Dendritic cell treated with granulocyte-macrophage colony-stimulating factor and Interleukin-4, amounts not matched to agents 40 ng/mL and 50 ng/mL, for 4 days (primary cell): ENCODE measurements around the gene LRGUK.
"Not testable (repeated sequence)": the region's sequence is repeated elsewhere in the genome, so short reads cannot be mapped to it uniquely, and the experiment has no call there.

ENCODE experiments used
- H3K27ac Mint-ChIP-seq: one replicate; pipeline ENCODE4 v1.8.0; 2022; ENCODE audit warnings: mild to moderate bottlenecking, mixed read lengths
- H3K27me3 Mint-ChIP-seq: one replicate; pipeline ENCODE4 v1.8.0; 2022; ENCODE audit warnings: mild to moderate bottlenecking, mixed read lengths
- H3K36me3 Mint-ChIP-seq: one replicate; pipeline ENCODE4 v1.8.0; 2022; ENCODE audit warnings: low read depth, mixed read lengths
- H3K4me1 Mint-ChIP-seq: one replicate; pipeline ENCODE4 v1.8.0; 2022; ENCODE audit warnings: low read depth, mixed read lengths
- H3K4me3 Mint-ChIP-seq: one replicate; pipeline ENCODE4 v1.8.0; 2022; ENCODE audit warnings: mild to moderate bottlenecking, moderate library complexity, mixed read lengths
- H3K9me3 Mint-ChIP-seq: one replicate; pipeline ENCODE4 v1.8.0; 2022; ENCODE audit warnings: mixed read lengths
- intact Hi-C: fragments of 100-400 bp; cut with micrococcal nuclease; formaldehyde crosslinking; loops from one replicate; pipeline ENCODE4 v1.15.0; 2022

The LRGUK gene, protein sequence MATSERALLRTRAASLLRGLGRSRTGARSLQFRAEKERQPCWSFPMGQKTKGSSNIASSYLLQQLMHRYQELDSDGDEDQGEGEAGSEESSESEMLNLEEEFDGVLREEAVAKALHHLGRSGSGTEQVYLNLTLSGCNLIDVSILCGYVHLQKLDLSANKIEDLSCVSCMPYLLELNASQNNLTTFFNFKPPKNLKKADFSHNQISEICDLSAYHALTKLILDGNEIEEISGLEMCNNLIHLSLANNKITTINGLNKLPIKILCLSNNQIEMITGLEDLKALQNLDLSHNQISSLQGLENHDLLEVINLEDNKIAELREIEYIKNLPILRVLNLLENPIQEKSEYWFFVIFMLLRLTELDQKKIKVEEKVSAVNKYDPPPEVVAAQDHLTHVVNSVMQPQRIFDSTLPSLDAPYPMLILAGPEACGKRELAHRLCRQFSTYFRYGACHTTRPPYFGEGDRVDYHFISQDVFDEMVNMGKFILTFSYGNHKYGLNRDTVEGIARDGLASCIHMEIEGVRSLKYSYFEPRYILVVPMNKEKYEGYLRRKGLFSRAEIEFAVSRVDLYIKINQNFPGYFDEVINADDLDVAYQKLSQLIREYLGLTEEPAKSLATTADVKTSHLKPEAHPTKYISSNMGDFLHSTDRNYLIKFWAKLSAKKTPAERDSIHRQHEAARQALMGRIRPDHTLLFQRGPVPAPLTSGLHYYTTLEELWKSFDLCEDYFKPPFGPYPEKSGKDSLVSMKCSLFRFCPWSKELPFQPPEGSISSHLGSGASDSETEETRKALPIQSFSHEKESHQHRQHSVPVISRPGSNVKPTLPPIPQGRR

DNA sequence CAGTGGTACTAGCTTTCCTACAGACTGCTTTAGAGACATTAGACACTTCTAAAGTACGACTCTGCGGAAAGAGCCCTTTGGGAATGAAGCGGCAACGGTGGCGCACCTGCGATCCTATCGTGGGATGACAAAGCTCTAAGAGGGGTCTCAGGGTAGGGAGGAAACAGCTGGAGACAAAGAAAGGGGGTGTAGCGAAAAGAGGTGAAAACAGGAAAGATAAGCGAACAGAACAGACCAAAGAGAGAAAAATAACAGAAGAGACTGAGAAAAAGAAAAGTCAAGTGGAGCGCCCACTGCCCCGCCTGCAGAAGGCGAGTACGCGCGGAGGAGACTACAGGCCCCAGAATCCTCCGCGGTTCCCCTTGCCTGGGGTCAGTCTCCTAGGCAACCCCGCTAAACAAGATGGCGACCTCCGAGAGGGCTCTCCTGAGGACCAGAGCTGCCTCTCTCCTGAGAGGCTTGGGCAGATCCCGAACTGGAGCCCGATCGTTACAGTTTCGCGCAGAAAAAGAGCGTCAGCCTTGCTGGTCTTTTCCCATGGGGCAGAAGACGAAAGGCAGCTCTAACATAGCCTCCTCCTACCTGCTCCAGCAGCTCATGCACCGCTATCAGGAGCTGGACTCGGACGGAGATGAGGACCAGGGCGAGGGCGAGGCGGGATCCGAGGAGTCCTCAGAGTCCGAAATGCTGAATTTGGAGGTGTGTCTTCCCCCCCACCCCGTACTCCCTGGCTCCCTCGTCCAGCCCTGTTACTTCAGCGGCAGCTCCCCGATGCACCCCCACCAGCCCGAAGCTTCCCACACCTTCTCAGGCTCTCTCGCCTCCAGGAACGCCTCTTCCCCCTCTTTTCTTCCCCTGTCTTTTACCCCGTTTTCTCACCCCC, at the start of gene LRGUK:
Gene LRGUK, plus strand, starts transcription at position 375 of the 883 bp plus-strand sequence. Its CDS starts 28 bp downstream, at position 403.
- Mint-ChIP-seq H3K36me3 (no peaks in the 10 kb centered on the region), H3K4me1 (peaks cover 32% of the 10 kb centered on the region), H3K9me3 (no peaks in the 10 kb centered on the region), H3K27ac (no peak within 1 kb of the TSS), H3K4me3 (peak within 1 kb of the TSS; percentile 73), H3K27me3 (peaks cover 12% of the 10 kb centered on the region)
- intact Hi-C loops = loop anchor here (2.0 to 5.0 kb wide), 4 partner anchors 40 to 1045 kb away; partner anchors contain the start of genes CHCHD3 and EXOC4

DNA sequence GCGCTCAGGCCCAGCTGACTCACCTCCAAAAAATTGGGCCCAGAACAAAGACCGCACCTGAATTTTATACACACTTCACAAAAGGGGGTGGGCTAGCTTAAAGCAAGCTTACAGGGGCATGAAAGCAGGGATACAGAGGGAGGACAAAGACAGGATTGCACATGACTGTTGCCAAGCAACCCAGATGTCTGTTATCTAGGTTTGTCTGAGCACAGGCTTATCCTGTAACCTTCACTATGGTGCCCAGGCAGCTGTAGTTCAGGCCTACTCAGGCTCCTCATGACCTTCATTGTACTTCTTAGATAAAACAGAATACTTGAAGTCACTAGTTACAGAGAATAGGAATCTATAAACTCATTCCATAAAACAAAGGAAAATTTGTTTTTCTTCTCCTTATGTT, 49.6 kb upstream of the LRGUK start:
- intact Hi-C loops, H3K4me3 Mint-ChIP-seq, H3K27me3 Mint-ChIP-seq, H3K27ac Mint-ChIP-seq: not testable (repeated sequence)
- Mint-ChIP-seq H3K36me3 (peaks cover 22% of the 10 kb centered on the region), H3K9me3 (peaks cover 19% of the 10 kb centered on the region), H3K4me1 (peaks cover 10% of the 10 kb centered on the region)

DNA sequence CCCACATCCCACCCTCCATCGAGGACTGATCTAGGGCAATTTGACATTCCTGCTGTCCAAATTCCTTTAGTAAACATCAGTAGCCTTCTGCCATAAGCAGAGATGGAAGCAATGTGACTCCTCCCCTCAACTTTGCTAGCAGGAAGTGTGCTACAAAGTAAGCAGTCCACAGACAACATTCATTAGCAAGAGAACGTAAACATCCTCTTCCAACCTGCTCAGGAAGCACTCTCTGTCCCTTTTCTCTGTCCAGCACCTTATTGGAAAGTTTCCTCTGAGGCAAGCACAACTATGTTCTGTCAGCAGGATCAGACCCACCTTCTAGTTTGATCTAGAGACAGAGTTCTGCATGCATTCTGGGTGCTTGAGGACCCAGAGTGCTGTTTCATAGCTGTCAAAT, 48.1 kb upstream of the LRGUK start:
- intact Hi-C loops = no loop called here
- Mint-ChIP-seq H3K4me3 (no peak overlapping the region), H3K4me1 (peaks cover 18% of the 10 kb centered on the region), H3K9me3 (peaks cover 19% of the 10 kb centered on the region), H3K36me3 (peaks cover 19% of the 10 kb centered on the region), H3K27me3 (peaks cover 8% of the 10 kb centered on the region), H3K27ac (no peak overlapping the region)

DNA sequence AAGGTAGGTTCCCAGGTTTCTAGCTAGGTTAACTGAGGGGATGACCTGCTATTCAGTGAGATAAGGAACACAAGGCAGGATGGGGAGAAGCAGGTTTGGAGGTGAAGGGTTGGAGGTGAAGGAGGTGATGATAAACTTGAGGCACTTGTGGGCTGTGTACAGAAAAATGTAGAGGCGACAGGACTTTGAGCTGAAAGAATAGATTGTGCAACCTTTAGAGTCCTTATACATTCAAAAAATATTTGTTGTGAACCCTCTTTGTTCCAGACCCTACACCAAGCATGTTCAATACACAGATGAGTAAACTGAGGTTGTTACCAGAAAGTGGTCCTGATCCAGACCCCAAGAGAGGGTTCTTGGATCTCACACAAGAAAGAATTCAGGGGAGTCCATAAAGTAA, 45.4 kb upstream of the LRGUK start:
- H3K36me3 Mint-ChIP-seq = no peaks in the 10 kb centered on the region
- H3K4me1 Mint-ChIP-seq = peaks cover 33% of the 10 kb centered on the region

DNA sequence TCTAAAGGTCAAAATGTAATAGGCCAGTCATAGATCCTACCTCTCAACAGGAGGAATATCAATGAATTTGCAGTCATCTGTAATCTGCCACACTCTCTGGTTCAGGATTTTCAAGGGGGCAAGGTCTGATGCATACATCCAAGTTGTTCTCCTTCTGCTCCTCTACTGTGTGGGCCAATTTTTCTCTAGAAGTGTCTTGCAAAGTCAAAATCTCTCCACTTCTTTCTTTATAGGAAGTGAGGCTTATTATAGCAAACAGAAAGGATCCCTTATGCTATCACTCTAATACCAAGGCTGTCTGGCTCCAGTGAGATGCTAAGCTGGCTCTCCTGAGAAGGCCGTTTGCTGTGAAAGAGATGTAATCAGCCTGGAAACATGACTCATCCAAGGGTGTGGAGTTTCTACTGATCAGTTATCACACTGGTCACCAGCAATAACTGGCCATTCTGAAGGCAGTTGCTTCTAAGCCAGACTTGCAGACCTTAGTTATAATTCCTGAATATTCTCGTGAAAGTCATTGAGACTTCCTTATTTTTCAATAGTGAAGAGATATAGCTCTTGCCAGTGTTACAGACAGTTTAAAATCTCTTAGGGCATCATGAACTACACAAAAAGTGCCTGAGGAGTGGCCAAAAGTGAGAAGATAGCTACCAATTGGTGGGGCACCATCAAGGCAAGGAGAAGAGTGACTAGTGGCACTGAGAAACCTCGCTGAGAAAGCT, 43.2 kb upstream of the LRGUK start:
- Mint-ChIP-seq H3K27me3 (peaks cover 8% of the 10 kb centered on the region), H3K4me1 (peaks cover 30% of the 10 kb centered on the region), H3K36me3 (no peaks in the 10 kb centered on the region), H3K4me3 (no peak overlapping the region), H3K27ac (peak overlapping the region; percentile 69), H3K9me3 (peaks cover 19% of the 10 kb centered on the region)
- intact Hi-C loops = no loop called here

More for the DNA sequence above, 45.4 kb upstream of the LRGUK start:
- H3K4me3 Mint-ChIP-seq = no peak overlapping the region
- H3K27ac Mint-ChIP-seq = no peak overlapping the region
- H3K9me3 Mint-ChIP-seq = peaks cover 2% of the 10 kb centered on the region
- intact Hi-C loops = no loop called here
- peaks cover 8% of the 10 kb centered on the region for H3K27me3 Mint-ChIP-seq

DNA sequence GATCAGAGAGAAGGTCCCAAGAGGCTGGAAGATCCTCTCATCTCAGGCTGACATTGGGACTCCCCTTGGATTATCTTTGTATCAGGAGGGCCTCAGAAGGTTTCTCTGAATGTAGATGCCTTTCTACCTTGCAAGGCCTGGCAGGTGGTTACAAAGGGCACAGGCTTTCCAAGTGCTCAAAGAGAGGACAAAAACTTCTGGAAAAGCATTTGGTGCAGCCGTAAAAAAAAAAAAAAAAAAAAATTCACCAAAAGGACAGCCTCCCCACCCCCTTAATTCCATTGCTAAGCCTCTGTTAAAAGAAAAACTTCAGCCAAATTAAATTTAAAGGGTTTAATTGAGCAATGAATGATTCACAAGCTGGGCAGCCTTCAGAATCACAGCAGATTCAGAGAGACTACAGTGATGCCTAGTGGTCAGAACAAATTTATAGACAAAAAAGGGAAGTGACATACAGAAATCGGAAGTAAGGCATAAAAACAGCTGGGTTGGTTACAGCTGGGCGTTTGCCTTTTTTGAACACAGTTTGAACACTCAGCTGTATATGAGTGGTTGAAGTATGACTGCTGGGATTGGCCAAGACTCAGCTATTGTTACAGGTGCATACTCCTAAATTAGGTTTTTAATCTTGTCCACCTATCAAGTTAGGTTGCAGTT, 42.5 kb upstream of the LRGUK start:
- peaks cover 8% of the 10 kb centered on the region for H3K27me3 Mint-ChIP-seq
- intact Hi-C loops = loop anchor here (5.0 kb wide), 1 partner anchor 43 kb away; the partner anchor contains the start of gene LRGUK
- no peaks in the 10 kb centered on the region for H3K36me3 Mint-ChIP-seq
- peak overlapping the region; percentile 69 for H3K27ac Mint-ChIP-seq
- no peak overlapping the region for H3K4me3 Mint-ChIP-seq
- H3K9me3 Mint-ChIP-seq = peaks cover 26% of the 10 kb centered on the region
- H3K4me1 Mint-ChIP-seq = peaks cover 30% of the 10 kb centered on the region

DNA sequence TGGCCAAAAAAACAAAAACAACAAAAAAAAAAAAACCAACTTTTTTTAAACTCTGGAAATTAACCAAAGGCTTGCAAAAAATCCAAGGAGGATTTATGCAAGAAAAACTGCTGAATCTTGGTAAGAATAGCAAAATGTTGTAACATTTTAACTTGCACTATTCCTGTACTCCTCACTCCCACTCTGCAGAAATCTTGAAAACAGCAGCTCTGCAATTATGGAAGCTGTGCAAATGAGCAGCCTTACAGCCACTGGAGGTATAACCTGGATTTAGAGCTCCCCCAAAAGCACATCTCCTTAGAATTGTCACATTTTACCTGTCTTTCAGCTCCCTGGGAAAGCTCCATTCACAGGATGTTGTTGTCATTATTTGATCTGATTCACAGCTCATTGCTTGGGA, 41.8 kb upstream of the LRGUK start:
- peaks cover 30% of the 10 kb centered on the region for H3K4me1 Mint-ChIP-seq
- intact Hi-C loops = loop anchor here (5.0 kb wide), 1 partner anchor 42 kb away; the partner anchor contains the start of gene LRGUK

DNA sequence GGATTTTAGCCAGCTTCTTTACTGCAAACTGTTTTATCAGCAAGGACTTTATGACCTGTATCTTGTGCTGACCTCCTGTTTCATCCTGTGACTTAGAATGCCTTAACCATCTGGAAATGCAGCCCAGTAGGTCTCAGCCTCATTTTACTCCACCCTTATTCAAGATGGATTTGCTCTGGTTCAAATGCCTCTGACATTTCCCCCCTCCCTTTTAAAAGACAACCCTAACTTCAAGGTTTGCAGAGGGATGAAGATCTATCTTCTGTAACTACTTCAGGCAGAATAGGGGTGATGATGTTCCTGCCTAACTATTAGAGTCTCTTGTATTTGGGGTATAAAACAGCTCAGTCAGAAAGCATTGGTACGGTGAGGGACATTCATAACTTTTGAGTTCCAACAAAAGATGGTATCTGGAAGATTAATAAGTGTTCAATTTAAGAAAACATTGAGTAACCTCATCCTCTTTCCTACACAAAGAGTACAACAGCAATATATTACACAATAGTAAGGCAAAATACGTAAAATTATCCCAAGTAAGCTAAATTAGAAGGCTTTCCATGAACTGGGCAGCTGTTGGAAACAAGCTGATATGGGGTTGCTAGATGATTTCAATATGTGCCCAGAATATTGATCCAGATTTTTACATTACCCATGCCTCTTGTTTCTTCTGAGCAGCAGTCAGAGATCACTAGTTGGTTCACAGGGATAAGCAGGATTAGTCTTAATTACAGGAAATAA, 40.0 kb upstream of the LRGUK start:
- peaks cover 44% of the 10 kb centered on the region for H3K9me3 Mint-ChIP-seq
- peaks cover 5% of the 10 kb centered on the region for H3K27me3 Mint-ChIP-seq
- H3K4me3 Mint-ChIP-seq = no peak overlapping the region
- intact Hi-C loops = loop anchor here (5.0 kb wide), 1 partner anchor 40 kb away; the partner anchor contains the start of gene LRGUK
- no peaks in the 10 kb centered on the region for H3K36me3 Mint-ChIP-seq
- peaks cover 25% of the 10 kb centered on the region for H3K4me1 Mint-ChIP-seq
- H3K27ac Mint-ChIP-seq = no peak overlapping the region

More for the DNA sequence above, 41.8 kb upstream of the LRGUK start:
- Mint-ChIP-seq H3K27ac (peak overlapping the region; percentile 69), H3K36me3 (no peaks in the 10 kb centered on the region), H3K9me3 (peaks cover 32% of the 10 kb centered on the region), H3K4me3 (no peak overlapping the region), H3K27me3 (peaks cover 9% of the 10 kb centered on the region)

DNA sequence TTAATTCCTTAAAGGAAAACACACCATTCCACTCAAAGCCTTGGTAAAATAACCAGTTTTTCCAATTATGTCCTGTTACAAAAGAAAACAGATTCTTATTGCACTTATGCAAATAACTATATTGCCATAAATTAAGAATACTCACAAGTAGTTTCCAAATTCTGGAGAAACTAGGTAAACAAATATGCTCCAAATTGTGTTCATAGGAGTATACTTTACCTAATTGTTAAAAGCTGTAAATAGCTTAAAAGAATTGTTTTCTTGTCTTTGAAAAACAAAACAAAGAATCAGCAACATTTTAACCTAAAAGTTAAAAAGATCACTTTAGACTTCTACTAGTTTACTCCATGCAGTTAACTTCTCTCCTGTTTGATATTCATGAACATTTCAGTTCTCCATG, 38.9 kb upstream of the LRGUK start:
- Mint-ChIP-seq H3K27me3 (peaks cover 5% of the 10 kb centered on the region), H3K9me3 (peaks cover 44% of the 10 kb centered on the region), H3K4me3 (no peak overlapping the region), H3K36me3 (no peaks in the 10 kb centered on the region), H3K4me1 (peaks cover 24% of the 10 kb centered on the region), H3K27ac (no peak overlapping the region)
- intact Hi-C loops = loop anchor here (5.0 kb wide), 1 partner anchor 39 kb away; the partner anchor contains the start of gene LRGUK

DNA sequence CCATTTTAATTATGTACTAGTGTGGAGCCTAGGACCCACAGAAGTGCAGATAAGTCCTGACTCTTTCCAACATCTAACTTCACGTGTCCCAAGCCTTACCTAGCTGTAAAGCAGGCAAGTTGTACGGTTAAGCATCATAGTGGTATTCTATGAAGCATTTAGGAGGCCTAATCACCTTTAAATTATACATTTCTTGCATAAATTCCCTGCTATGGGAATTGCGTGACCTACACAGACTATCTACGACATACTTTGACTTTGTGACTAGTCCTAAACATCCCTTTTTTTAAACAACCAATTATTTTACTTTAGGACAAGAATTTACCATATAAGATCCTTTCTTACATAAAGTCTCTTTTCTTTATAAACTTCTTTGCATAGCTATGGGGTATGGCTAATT, 37.7 kb upstream of the LRGUK start:
- peaks cover 13% of the 10 kb centered on the region for H3K4me1 Mint-ChIP-seq
- H3K27ac Mint-ChIP-seq = no peak overlapping the region
- H3K27me3 Mint-ChIP-seq = peaks cover 7% of the 10 kb centered on the region
- intact Hi-C loops = loop anchor here (5.0 kb wide), 1 partner anchor 38 kb away; the partner anchor contains the start of gene LRGUK
- H3K9me3 Mint-ChIP-seq = peaks cover 49% of the 10 kb centered on the region
- H3K36me3 Mint-ChIP-seq = no peaks in the 10 kb centered on the region
- no peak overlapping the region for H3K4me3 Mint-ChIP-seq

DNA sequence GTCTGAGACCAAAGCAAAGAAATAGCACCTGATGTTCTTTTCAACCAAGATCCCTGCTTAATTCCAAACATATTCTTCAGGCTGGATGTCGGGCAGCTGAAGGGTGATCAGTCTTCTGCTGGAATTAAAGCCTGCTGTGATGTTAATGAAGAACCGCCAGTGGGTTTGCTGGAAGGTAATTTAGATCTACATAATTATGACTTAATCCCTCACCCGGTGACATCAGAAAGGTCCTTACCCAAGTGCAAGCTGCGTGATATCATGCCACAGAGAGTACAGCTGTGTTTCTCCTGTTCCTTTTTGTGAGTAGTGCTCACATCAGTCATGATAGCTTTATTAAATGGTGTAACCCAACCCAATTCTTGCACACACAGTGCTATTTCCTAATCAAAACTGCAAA, 29.1 kb upstream of the LRGUK start:
- H3K4me1 Mint-ChIP-seq = no peaks in the 10 kb centered on the region
- H3K36me3 Mint-ChIP-seq = no peaks in the 10 kb centered on the region
- intact Hi-C loops = no loop called here
- H3K27ac Mint-ChIP-seq = no peak overlapping the region
- peaks cover 9% of the 10 kb centered on the region for H3K27me3 Mint-ChIP-seq
- peaks cover 12% of the 10 kb centered on the region for H3K9me3 Mint-ChIP-seq
- H3K4me3 Mint-ChIP-seq = no peak overlapping the region

DNA sequence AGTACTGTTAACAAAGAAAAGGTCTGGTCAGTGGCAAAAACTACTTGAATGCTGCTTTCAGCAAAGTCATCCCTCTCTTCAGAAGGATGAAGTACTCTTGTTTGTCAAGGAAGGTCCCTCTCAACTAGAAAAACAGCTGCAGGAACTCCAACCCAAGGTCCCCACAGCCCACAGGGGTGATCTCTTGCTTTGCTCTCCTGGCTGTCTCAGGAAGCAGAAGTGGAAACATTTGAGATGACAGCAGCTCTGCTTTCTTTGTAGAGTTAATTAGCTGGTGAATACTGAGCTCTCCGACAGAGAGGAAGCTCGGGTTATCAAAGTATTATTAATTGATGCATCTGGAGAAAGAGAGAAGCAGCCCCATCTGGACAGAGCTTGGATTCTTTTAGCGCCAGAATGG, 25.4 kb upstream of the LRGUK start:
- Mint-ChIP-seq H3K36me3 (no peaks in the 10 kb centered on the region), H3K4me1 (no peaks in the 10 kb centered on the region), H3K9me3 (no peaks in the 10 kb centered on the region), H3K4me3 (no peak overlapping the region), H3K27me3 (no peaks in the 10 kb centered on the region), H3K27ac (no peak overlapping the region)
- intact Hi-C loops = no loop called here
